ENCODE measurements around the gene HGFAC.

HGFAC gene

DNA sequence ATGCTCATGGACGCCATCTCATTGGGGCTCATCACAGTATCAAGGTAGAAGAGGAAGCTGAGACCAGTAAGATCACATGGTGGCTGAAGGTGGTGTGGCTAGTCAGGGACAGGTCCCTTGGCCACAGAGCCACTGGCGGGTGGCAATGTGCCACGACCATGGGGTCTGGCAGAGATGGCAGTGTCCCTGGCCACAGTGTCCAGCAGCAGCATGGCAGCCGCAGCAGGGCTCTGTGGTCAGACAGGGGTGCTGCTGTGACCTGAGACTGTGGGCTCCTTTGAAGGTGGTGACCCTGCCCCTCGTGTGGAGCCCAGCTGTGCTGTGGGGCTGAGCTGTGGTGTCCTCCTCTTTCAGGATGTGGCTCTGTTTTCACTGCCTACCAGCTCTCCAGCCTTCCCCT is 19.2 kb downstream of the HGFAC start:
- no peak overlapping the region for H3K4me3 ChIP-seq (ENCODE audit: low read depth in 1 of 2, low read length in 1 of 2)
- H3K27ac ChIP-seq = no peak overlapping the region
- TF ChIP-seq, protein P1, sequence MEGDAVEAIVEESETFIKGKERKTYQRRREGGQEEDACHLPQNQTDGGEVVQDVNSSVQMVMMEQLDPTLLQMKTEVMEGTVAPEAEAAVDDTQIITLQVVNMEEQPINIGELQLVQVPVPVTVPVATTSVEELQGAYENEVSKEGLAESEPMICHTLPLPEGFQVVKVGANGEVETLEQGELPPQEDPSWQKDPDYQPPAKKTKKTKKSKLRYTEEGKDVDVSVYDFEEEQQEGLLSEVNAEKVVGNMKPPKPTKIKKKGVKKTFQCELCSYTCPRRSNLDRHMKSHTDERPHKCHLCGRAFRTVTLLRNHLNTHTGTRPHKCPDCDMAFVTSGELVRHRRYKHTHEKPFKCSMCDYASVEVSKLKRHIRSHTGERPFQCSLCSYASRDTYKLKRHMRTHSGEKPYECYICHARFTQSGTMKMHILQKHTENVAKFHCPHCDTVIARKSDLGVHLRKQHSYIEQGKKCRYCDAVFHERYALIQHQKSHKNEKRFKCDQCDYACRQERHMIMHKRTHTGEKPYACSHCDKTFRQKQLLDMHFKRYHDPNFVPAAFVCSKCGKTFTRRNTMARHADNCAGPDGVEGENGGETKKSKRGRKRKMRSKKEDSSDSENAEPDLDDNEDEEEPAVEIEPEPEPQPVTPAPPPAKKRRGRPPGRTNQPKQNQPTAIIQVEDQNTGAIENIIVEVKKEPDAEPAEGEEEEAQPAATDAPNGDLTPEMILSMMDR (IDR thresholded peaks at IDR 0.05) = no peak
- no peaks in the 10 kb centered on the region for H3K4me1 ChIP-seq (ENCODE audit: control insufficient read depth in 1 of 2, insufficient read depth in 1 of 2, low read depth in 1 of 2, low read length in 1 of 2)
- peaks cover 62% of the 10 kb centered on the region for H3K27me3 ChIP-seq
- no peaks in the 10 kb centered on the region for H3K9me3 ChIP-seq
- H3K36me3 ChIP-seq = no peaks in the 10 kb centered on the region

DNA sequence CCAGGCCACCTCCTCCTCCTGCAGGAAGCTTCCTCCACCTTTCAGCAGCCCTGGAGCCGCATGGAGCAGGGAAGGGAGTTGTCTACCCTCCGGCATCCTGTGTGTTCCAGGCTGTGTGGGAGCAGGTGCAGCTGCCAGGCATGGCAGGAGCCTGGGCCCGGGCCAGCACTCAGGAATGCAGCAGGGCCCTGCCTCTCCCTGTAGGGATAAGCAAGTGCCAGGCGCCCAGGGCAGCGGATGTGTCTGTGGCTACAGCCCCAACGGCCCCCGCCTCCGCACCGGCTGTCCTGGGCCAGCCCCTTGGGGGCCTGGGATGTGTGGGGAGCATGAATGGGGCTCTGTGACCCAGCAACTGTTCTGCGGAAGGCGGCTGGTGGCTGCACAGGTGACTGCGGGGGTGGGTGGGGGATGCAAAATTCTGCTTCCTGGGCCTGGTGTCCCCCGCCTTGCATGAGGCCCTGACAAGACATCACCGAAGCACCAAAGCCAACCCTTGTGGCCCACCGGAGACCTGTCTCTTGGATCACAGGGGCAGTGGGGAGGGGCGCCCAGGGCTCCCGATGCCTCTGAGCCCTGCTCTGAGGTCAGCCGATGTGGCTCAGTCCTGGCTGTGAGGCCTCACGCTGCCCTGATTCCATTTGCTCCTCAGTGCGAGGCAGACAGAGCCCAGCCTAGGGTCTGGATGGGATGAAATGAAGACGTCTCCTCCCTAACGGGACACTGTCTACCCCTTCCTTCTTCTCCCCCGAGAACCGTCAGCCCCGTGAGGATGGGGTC is 19.9 kb downstream of the HGFAC start:
- Histone ChIP-seq H3K36me3 (no peaks in the 10 kb centered on the region), H3K4me3 (ENCODE audit: low read depth in 1 of 2, low read length in 1 of 2) (no peak overlapping the region), H3K27ac (no peak overlapping the region), H3K27me3 (peaks cover 64% of the 10 kb centered on the region), H3K4me1 (ENCODE audit: control insufficient read depth in 1 of 2, insufficient read depth in 1 of 2, low read depth in 1 of 2, low read length in 1 of 2) (no peaks in the 10 kb centered on the region), H3K9me3 (no peaks in the 10 kb centered on the region)
- TF ChIP-seq, protein P1 (IDR thresholded peaks at IDR 0.05) = no peak

DNA sequence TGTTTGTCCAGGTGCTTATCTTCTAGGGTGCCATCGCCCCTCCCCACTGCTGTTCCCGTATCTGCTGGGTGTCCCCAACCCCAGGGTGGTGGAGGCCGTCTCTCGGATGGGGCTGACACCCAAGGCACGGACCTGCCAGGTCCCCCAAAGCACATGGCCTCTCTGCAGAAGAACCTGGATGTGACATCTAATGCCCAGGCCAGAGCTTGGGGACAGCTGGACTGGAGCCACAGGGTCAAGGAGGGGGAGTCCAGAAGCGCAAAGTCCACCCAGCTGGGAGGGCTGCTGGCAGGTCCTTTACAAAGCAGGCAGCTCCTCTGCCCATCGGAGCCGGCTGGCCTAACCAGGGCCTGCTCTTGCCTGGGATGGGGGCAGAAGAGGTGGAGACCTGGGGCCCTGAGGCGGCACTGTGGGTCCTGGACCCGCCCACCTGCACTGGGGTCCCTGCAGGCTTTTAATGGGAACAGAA is 20.6 kb downstream of the HGFAC start:
- Histone ChIP-seq H3K9me3 (no peaks in the 10 kb centered on the region), H3K27me3 (peaks cover 64% of the 10 kb centered on the region), H3K27ac (no peak overlapping the region), H3K4me1 (ENCODE audit: control insufficient read depth in 1 of 2, insufficient read depth in 1 of 2, low read depth in 1 of 2, low read length in 1 of 2) (no peaks in the 10 kb centered on the region), H3K4me3 (ENCODE audit: low read depth in 1 of 2, low read length in 1 of 2) (no peak overlapping the region), H3K36me3 (no peaks in the 10 kb centered on the region)
- TF ChIP-seq, protein P1 (IDR thresholded peaks at IDR 0.05) = no peak

DNA sequence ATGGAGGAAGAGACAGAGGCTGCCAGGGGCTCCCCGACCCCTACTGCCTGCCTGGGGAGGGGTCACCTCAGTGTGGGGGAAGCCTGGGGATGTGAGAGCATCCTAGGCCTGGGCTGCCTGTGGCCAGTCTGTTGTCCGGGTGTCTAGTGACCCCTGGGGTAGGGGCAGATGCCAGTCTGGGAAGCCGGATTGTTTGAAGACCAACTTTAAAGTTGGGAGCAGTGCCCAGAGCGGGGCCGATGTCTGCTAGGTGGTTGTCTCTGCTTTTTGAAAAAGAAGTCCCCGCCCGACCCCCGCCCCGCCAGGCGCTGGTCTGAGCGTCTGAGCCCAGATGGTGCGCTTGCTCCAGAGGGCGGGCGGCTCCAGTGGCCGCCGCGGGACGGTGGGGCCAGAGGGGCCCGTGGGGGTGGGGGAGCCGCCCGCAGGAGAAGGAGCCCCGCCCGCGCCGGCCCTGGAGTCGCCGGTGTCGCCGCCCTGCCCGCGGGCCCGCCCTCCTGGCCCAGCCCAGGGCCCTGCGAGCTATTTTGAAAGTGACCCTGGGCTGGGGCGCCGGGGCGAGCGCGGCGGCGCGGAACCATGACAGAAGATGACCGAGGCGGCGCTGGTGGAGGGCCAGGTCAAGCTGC is 21.1 kb downstream of the HGFAC start, which contains the start of gene DOK7:
Gene DOK7, plus strand, starts transcription at position 517 of the 626 bp plus-strand sequence. Its CDS starts 70 bp downstream, at position 587.
- Histone ChIP-seq H3K27me3 (peaks cover 64% of the 10 kb centered on the region), H3K9me3 (no peaks in the 10 kb centered on the region), H3K4me1 (ENCODE audit: control insufficient read depth in 1 of 2, insufficient read depth in 1 of 2, low read depth in 1 of 2, low read length in 1 of 2) (no peaks in the 10 kb centered on the region), H3K4me3 (ENCODE audit: low read depth in 1 of 2, low read length in 1 of 2) (no peak within 1 kb of the TSS), H3K36me3 (no peaks in the 10 kb centered on the region), H3K27ac (no peak within 1 kb of the TSS)
- TF ChIP-seq, protein P1 (IDR thresholded peaks at IDR 0.05) = no peak

DNA sequence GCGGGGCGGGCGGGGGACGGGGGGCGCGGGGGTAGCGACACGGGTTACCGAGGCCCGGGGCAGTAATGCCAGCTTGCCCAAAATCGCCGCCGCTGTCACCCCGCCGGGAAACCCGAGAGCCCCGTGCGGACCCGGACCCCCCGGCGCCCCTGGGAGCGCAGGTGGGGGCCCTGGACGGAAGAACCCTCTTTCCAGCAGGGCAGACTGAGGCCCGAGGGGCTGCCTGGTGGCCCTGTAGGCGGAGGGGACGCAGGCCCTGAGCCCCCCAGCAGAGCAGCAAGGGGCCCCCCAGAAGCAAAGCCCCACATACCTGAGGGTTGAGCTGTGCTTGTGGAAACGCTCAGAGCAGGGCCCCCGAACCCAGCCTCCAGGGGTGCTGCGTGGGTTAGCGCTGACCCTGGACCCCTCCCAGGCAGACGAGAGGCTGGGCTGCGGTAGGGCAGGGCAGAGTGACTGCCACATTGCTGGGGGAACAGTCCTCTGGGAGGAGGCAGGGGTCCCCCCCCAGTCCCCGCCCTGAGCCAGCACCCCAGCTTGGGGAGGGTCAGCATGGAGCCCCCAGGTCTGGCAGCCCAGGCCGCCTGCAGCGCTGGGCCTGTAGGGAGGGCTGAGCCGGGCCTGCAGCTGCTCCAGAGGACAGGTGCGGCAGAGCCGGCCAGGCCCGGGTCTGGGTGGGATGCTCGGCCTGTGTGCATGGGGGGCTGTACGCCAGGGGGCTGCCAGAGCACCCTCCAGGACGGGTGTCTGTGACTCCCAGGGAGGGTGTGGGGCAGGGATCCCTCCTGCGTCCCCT is 22.0 kb downstream of the HGFAC start:
- H3K27me3 ChIP-seq = peaks cover 61% of the 10 kb centered on the region
- no peak overlapping the region for H3K27ac ChIP-seq
- H3K36me3 ChIP-seq = no peaks in the 10 kb centered on the region
- no peak overlapping the region for H3K4me3 ChIP-seq (ENCODE audit: low read depth in 1 of 2, low read length in 1 of 2)
- no peaks in the 10 kb centered on the region for H3K9me3 ChIP-seq
- no peaks in the 10 kb centered on the region for H3K4me1 ChIP-seq (ENCODE audit: control insufficient read depth in 1 of 2, insufficient read depth in 1 of 2, low read depth in 1 of 2, low read length in 1 of 2)
- TF ChIP-seq, protein P1 (IDR thresholded peaks at IDR 0.05) = no peak

Measured in neutrophil (primary cell).